CD8-positive, alpha-beta memory T cell (primary cell): ENCODE data around the gene EPRS1. TPM values are rescaled to one million over a fixed set of nuclear protein-coding genes. Genes with fewer than 3 reads are reported as not detected.

Source experiments
- CTCF ChIA-PET: fragments of 350-600 bp; sonication (Branson Sonifier 250); formaldehyde crosslinking; loops from one replicate; lab custom pipeline; 2021; ENCODE audit warnings: antibody characterized with exemption; lab: Charles Lee
- POLR2A ChIA-PET: fragments of 350-600 bp; sonication (Branson Sonifier 250); formaldehyde crosslinking; loops from one replicate; lab custom pipeline; 2021; ENCODE audit warnings: antibody characterized with exemption; lab: Charles Lee
- DNase-seq, 5 donors: peaks; one replicate each; pipeline versions ENCODE4 v3.0.0 to v3.0.0-alpha.2; 2020 to 2022; ENCODE audit warnings: mixed read lengths in 1 of 5
- H3K27ac ChIP-seq: one replicate; pipeline ENCODE4 v1.7.0; 2013; ENCODE audit warnings: low read depth, mild to moderate bottlenecking, low read length, moderate library complexity
- H3K27me3 ChIP-seq: 2 replicates; pipeline ENCODE4 v1.7.0; 2013; ENCODE audit warnings: low read length, mild to moderate bottlenecking; ENCODE audit not compliant: insufficient read depth, poor library complexity, severe bottlenecking
- H3K36me3 ChIP-seq: 2 replicates; pipeline ENCODE4 v1.7.0; 2013; ENCODE audit warnings: mild to moderate bottlenecking, low read length, moderate library complexity; ENCODE audit not compliant: insufficient read depth
- H3K4me1 ChIP-seq: 2 replicates; pipeline ENCODE4 v1.7.0; 2013; ENCODE audit warnings: mild to moderate bottlenecking, low read length, moderate library complexity; ENCODE audit not compliant: insufficient read depth
- H3K4me3 ChIP-seq: 2 replicates; pipeline ENCODE4 v1.7.0; 2013; ENCODE audit warnings: mild to moderate bottlenecking, low read length
- H3K9me3 ChIP-seq: 2 replicates; pipeline ENCODE4 v1.7.0; 2013; ENCODE audit warnings: mild to moderate bottlenecking, low read length
- H3K27ac Mint-ChIP-seq, 8 donors: one replicate each; pipeline ENCODE4 v1.8.0; 2020 to 2021; ENCODE audit warnings: mixed read lengths in 8 of 8, mild to moderate bottlenecking in 6 of 8, inconsistent platforms in 3 of 8, moderate library complexity in 3 of 8
- H3K27me3 Mint-ChIP-seq, 2 donors: one replicate each; pipeline ENCODE4 v1.8.0; 2020 to 2021; ENCODE audit warnings: mixed read lengths in 2 of 2, mild to moderate bottlenecking in 1 of 2, moderate library complexity in 1 of 2
- H3K36me3 Mint-ChIP-seq, 3 donors: one replicate each; pipeline ENCODE4 v1.8.0; 2020 to 2021; ENCODE audit warnings: mixed read lengths in 3 of 3, inconsistent platforms in 1 of 3, mild to moderate bottlenecking in 1 of 3
- H3K4me1 Mint-ChIP-seq, 3 donors: one replicate each; pipeline ENCODE4 v1.8.0; 2020 to 2021; ENCODE audit warnings: mixed read lengths in 3 of 3, inconsistent platforms in 1 of 3, mild to moderate bottlenecking in 1 of 3
- H3K4me3 Mint-ChIP-seq, 7 donors: one replicate each; pipeline ENCODE4 v1.8.0; 2020 to 2021; ENCODE audit warnings: mixed read lengths in 7 of 7, mild to moderate bottlenecking in 6 of 7, moderate library complexity in 4 of 7, inconsistent platforms in 2 of 7
- H3K9me3 Mint-ChIP-seq, 5 donors: one replicate each; pipeline ENCODE4 v1.8.0; 2020 to 2022; ENCODE audit warnings: mixed read lengths in 5 of 5, mild to moderate bottlenecking in 3 of 5, moderate library complexity in 2 of 5, inconsistent platforms in 1 of 5
- polyA plus RNA-seq: library from polyadenylated mRNA; unstranded; fragments of 300-500 nt; fragmentation: Illumina TruSeq; gene quantifications from one replicate; pipeline ENCODE4 v1.2.3, GENCODE V29; 2021
- total RNA-seq, 2 experiments: library from RNA; stranded (reverse); gene quantifications; one replicate each; pipeline ENCODE4 v1.2.3, GENCODE V29; 2021

EPRS1 gene
- total and polyA plus RNA-seq, 3 experiments from 2014 or later, result 51.8 to 204 (median 174) TPM

GRCh38 chr1:220003610-220004299, 42.5 kb downstream of the EPRS1 start:
- Mint-ChIP-seq H3K27me3 (no peaks in the 10 kb centered on the region), H3K4me3 (no peak overlapping the region), H3K27ac (no peak overlapping the region), H3K9me3 (no peaks in the 10 kb centered on the region), H3K4me1 (no peaks in the 10 kb centered on the region), H3K36me3 (peaks cover 1 to 75% (median 22%) of the 10 kb centered on the region in 3 donors)
- no peaks in the 10 kb centered on the region for H3K27me3 ChIP-seq
- peaks cover 48% of the 10 kb centered on the region for H3K36me3 ChIP-seq
- ChIA-PET POLR2A (interaction anchor here (0.7 kb wide), 1 partner anchor 90 kb away, joined by 3 read pairs; no protein-coding TSS in a partner anchor), CTCF (interaction anchor here (0.6 kb wide), 1 partner anchor 34 kb away, joined by 3 read pairs; no protein-coding TSS in a partner anchor)
- H3K4me1 ChIP-seq, result no peaks in the 10 kb centered on the region
- H3K9me3 ChIP-seq, result no peaks in the 10 kb centered on the region
- H3K27ac ChIP-seq, result no peak overlapping the region
- no peak overlapping the region for H3K4me3 ChIP-seq
- DNase-seq, result no peak

GRCh38 chr1:220003015-220003414, 43.3 kb downstream of the EPRS1 start:
- Mint-ChIP-seq H3K27ac (no peak overlapping the region), H3K27me3 (no peaks in the 10 kb centered on the region), H3K9me3 (no peaks in the 10 kb centered on the region), H3K36me3 (peaks cover 0 to 77% (median 23%) of the 10 kb centered on the region in 3 donors), H3K4me1 (no peaks in the 10 kb centered on the region), H3K4me3 (no peak overlapping the region)
- Histone ChIP-seq H3K9me3 (no peaks in the 10 kb centered on the region), H3K27me3 (no peaks in the 10 kb centered on the region), H3K27ac (no peak overlapping the region), H3K4me1 (no peaks in the 10 kb centered on the region), H3K4me3 (no peak overlapping the region), H3K36me3 (peaks cover 48% of the 10 kb centered on the region)
- POLR2A ChIA-PET, result interaction anchor here (0.7 kb wide), 1 partner anchor 90 kb away, joined by 3 read pairs; no protein-coding TSS in a partner anchor
- CTCF ChIA-PET, result no interaction called here
- DNase-seq, result no peak

- CTCF ChIA-PET, result no interaction called here
- H3K27me3 Mint-ChIP-seq, result no peaks in the 10 kb centered on the region
- no peaks in the 10 kb centered on the region for H3K4me1 Mint-ChIP-seq
- Histone ChIP-seq H3K4me3 (no peak overlapping the region), H3K4me1 (no peaks in the 10 kb centered on the region), H3K36me3 (peaks cover 50% of the 10 kb centered on the region), H3K9me3 (no peaks in the 10 kb centered on the region), H3K27ac (no peak overlapping the region), H3K27me3 (no peaks in the 10 kb centered on the region)
- H3K9me3 Mint-ChIP-seq, result no peaks in the 10 kb centered on the region
- peaks cover 0 to 82% (median 24%) of the 10 kb centered on the region in 3 donors for H3K36me3 Mint-ChIP-seq
- no peak for DNase-seq
- H3K27ac Mint-ChIP-seq, result no peak overlapping the region
- POLR2A ChIA-PET, result no interaction called here
- H3K4me3 Mint-ChIP-seq, result no peak overlapping the region
Observed at GRCh38 chr1:220001095-220001501, 45.2 kb downstream of the EPRS1 start.

GRCh38 chr1:219999821-220000220, 46.5 kb downstream of the EPRS1 start:
- no peak overlapping the region for H3K27ac ChIP-seq
- H3K36me3 ChIP-seq, result peaks cover 49% of the 10 kb centered on the region
- Mint-ChIP-seq H3K4me1 (no peaks in the 10 kb centered on the region), H3K27ac (no peak overlapping the region), H3K9me3 (no peaks in the 10 kb centered on the region), H3K36me3 (peaks cover 0 to 86% (median 28%) of the 10 kb centered on the region in 3 donors), H3K4me3 (no peak overlapping the region), H3K27me3 (no peaks in the 10 kb centered on the region)
- H3K4me1 ChIP-seq, result no peaks in the 10 kb centered on the region
- no peaks in the 10 kb centered on the region for H3K9me3 ChIP-seq
- ChIA-PET POLR2A (no interaction called here), CTCF (interaction anchor here (1.3 kb wide), 1 partner anchor 11 kb away, joined by 3 read pairs; no protein-coding TSS in a partner anchor)
- no peak overlapping the region for H3K4me3 ChIP-seq
- DNase-seq, result no peak
- H3K27me3 ChIP-seq, result no peaks in the 10 kb centered on the region

Other genes starting within 250 kb of the EPRS1 start
- gene SLC30A10, start 117.9 kb downstream of the EPRS1 start, total RNA-seq, result not detected
- gene SLC30A10, start 117.9 kb downstream of the EPRS1 start, polyA plus RNA-seq, result not detected
- 10 to 100 TPM; 24.8 to 26.3 TPM for gene BPNT1, start 43.3 kb upstream of the EPRS1 start, total RNA-seq
- gene BPNT1, start 43.3 kb upstream of the EPRS1 start, polyA plus RNA-seq, result 21.3 TPM
- 10 to 100 TPM; 80.8 to 83.0 TPM for gene IARS2, start 47.6 kb upstream of the EPRS1 start, total RNA-seq
- gene IARS2, start 47.6 kb upstream of the EPRS1 start, polyA plus RNA-seq, result 68.9 TPM
- gene RAB3GAP2, start 225.9 kb upstream of the EPRS1 start, total RNA-seq, result 10 to 100 TPM; 41.8 to 44.8 TPM
- gene RAB3GAP2, start 225.9 kb upstream of the EPRS1 start, polyA plus RNA-seq, result 26.3 TPM